Measurements from ENCODE around the gene C1QB. TPM values are rescaled to one million over a fixed set of nuclear protein-coding genes. Genes with fewer than 3 reads are reported as not detected.

The C1QB gene
- total RNA-seq, 2 donors from 2014 or later: 73.9 to 85.4 TPM

- no peak for TF ChIP-seq POLR2A (IDR thresholded peaks at IDR 0.05)
- TF ChIP-seq CTCF (IDR thresholded peaks at IDR 0.05): no peak
- no peak for DNase-seq
- no peak overlapping the region for H3K4me3 ChIP-seq
- H3K9me3 ChIP-seq: no peaks in the 10 kb centered on the region
- intact Hi-C loops (cut with DNase I): no loop called here
- no peaks in the 10 kb centered on the region for H3K27me3 ChIP-seq
- H3K27ac ChIP-seq: no peak overlapping the region
- no peak for ATAC-seq
- WGBS, 2 donors: 87 to 91% methylated on average over 1 of the region's 1 CpG
- H3K4me1 ChIP-seq: no peaks in the 10 kb centered on the region
- H3K36me3 ChIP-seq (replicated peaks in 1 of 2; ENCODE audit: insufficient read depth in 1 of 2, low read depth in 2 of 2): no peaks in the 10 kb centered on the region
Observed at GRCh38 chr1:22683547-22683946, 30.5 kb downstream of the C1QB start.

GRCh38 chr1:22685591-22686059 lies 32.6 kb downstream of the C1QB start:
- Histone ChIP-seq H3K4me3 (no peak overlapping the region), H3K4me1 (no peaks in the 10 kb centered on the region), H3K36me3 (replicated peaks in 1 of 2; ENCODE audit: insufficient read depth in 1 of 2, low read depth in 2 of 2) (no peaks in the 10 kb centered on the region), H3K27me3 (no peaks in the 10 kb centered on the region), H3K27ac (no peak overlapping the region), H3K9me3 (no peaks in the 10 kb centered on the region)
- TF ChIP-seq POLR2A (IDR thresholded peaks at IDR 0.05): no peak
- TF ChIP-seq CTCF (IDR thresholded peaks at IDR 0.05): no peak
- ATAC-seq: no peak
- WGBS, 2 donors: 61 to 64% methylated on average over 10 of the region's 10 CpGs
- intact Hi-C loops (cut with DNase I): no loop called here
- DNase-seq: no peak

- Histone ChIP-seq H3K27ac (no peak overlapping the region), H3K27me3 (no peaks in the 10 kb centered on the region), H3K36me3 (replicated peaks in 1 of 2; ENCODE audit: insufficient read depth in 1 of 2, low read depth in 2 of 2) (no peaks in the 10 kb centered on the region), H3K4me3 (no peak overlapping the region), H3K4me1 (no peaks in the 10 kb centered on the region), H3K9me3 (no peaks in the 10 kb centered on the region)
- DNase-seq (no peak), ATAC-seq (no peak)
- TF ChIP-seq CTCF (IDR thresholded peaks at IDR 0.05): no peak
- TF ChIP-seq POLR2A (IDR thresholded peaks at IDR 0.05): no peak
- intact Hi-C loops (cut with DNase I): no loop called here
- WGBS, 2 donors: 81 to 83% methylated on average over 2 of the region's 2 CpGs
Observed at GRCh38 chr1:22687191-22687590, 34.2 kb downstream of the C1QB start.

GRCh38 chr1:22688466-22688865 lies 35.4 kb downstream of the C1QB start:
- H3K4me3 ChIP-seq: no peak overlapping the region
- H3K27ac ChIP-seq: no peak overlapping the region
- DNase-seq: no peak
- no peak for ATAC-seq
- H3K27me3 ChIP-seq: no peaks in the 10 kb centered on the region
- no peaks in the 10 kb centered on the region for H3K9me3 ChIP-seq
- intact Hi-C loops (cut with DNase I): no loop called here
- H3K36me3 ChIP-seq (replicated peaks in 1 of 2; ENCODE audit: insufficient read depth in 1 of 2, low read depth in 2 of 2): no peaks in the 10 kb centered on the region
- no peaks in the 10 kb centered on the region for H3K4me1 ChIP-seq
- TF ChIP-seq POLR2A (IDR thresholded peaks at IDR 0.05): no peak
- TF ChIP-seq CTCF (IDR thresholded peaks at IDR 0.05): no peak

GRCh38 chr1:22689505-22689904 lies 36.5 kb downstream of the C1QB start:
- Histone ChIP-seq H3K36me3 (replicated peaks in 1 of 2; ENCODE audit: insufficient read depth in 1 of 2, low read depth in 2 of 2) (no peaks in the 10 kb centered on the region), H3K4me1 (no peaks in the 10 kb centered on the region), H3K27me3 (no peaks in the 10 kb centered on the region), H3K9me3 (no peaks in the 10 kb centered on the region), H3K27ac (no peak overlapping the region), H3K4me3 (no peak overlapping the region)
- TF ChIP-seq POLR2A (IDR thresholded peaks at IDR 0.05) (no peak), CTCF (IDR thresholded peaks at IDR 0.05) (no peak)
- ATAC-seq: no peak
- intact Hi-C loops (cut with DNase I): no loop called here
- no peak for DNase-seq
- 71 to 88% methylated on average over 11 of the region's 11 CpGs for WGBS, 2 donors

Data from body of pancreas (tissue), 4 donors.